Activated CD4-positive, alpha-beta T cell treated with anti-CD3 and anti-CD28 coated beads, Interleukin-2, Interleukin-6, amounts not matched to agents 100 ng/mL and 50 ng/mL, durations not matched to agents 16 hours and 8 hours (primary cell): ENCODE data around the gene NAV3.
"Not testable (repeated sequence)": the region's sequence is repeated elsewhere in the genome, so short reads cannot be mapped to it uniquely, and the experiment has no call there.

Source experiments
- DNase-seq: peaks from one replicate; pipeline ENCODE4 v3.0.0-alpha.2; 2020

Gene NAV3

DNA sequence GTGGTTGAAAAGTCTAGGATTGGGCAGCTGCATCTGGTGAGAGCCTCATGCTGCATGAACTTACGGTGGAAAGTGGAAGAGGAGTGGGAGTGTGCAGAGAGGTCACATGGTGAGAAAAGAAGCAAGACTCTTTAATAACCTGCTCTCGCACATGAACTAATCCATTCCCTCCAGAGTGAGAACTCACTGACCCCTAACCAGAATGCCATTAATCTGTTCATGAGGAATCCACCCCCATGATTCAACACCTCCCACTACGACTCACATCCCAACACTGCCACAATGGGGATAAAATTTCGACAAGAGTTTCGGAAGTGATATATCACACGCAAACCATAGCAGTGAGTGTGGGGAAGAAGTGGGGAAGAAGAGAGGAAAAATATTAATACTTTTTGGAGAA, 377.4 kb downstream of the NAV3 start:
- DNase-seq: no peak

DNA sequence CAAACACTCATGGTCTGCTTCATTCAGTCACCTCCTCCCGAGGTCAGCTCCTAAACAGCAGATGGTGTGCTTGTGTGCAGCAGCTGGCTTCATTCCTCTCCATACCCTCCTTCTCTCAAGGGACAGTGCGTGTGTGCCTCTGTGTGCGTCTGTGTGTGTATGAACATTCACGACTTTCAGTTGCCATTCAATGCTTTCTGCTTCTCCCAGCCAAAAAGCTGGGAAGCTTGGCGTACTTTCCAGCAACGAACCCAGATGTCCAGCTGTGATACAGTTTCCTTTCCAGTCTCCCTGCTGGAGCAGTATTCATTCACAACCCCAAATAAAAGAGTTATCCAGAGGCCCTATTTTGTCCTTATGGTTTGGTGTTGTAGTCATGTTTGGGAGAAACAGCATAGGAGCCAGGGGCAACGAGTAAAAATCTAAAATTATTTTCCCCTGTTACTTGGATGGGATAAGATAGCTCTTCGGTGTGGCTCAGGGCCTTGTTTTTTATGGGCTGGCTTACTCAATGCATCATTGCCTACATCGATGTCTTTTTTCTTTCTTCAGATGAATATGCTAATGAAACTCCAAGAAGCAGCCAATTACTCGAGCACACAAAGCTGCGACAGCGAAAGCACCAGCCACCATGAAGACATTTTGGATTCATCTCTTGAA, 379.3 kb downstream of the NAV3 start:
- DNase-seq: no peak

DNA sequence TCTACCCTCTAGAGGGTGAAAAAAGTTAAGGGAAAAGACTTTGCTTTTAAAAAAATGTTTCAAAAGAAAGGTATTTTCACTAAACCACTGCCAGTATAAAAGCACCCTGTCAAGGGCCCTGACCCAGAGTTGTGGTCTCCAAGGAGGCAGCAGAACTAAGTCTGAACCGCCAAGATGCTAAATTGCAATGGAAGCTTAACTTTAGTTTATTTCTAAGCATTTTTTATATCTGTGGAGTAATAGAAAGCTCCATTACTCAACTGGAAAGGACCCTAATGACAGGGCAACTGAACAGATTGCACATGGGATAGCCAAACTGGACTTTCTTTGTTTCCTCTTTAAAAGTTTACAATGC, 379.8 kb downstream of the NAV3 start:
- DNase-seq: no peak

DNA sequence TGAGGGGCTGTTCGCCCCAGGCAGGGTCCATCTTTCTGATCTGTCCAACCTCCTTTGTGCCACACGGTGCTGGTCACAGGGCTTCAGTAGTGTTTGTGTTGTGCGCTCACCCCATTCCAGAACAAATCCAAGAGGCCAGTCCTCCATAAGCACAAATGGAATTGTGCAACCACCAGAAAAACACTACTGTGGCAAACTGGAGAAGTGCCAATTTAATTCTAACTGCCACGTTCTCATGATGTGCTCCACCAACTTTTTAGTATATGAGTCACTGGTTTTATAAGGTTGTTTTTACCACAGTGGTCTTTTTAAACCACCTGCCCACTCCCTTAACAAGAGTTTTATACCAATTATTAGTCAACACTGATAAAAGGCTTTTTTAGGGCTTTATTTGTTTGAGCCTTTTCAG, 380.2 kb downstream of the NAV3 start:
- DNase-seq: no peak

DNA sequence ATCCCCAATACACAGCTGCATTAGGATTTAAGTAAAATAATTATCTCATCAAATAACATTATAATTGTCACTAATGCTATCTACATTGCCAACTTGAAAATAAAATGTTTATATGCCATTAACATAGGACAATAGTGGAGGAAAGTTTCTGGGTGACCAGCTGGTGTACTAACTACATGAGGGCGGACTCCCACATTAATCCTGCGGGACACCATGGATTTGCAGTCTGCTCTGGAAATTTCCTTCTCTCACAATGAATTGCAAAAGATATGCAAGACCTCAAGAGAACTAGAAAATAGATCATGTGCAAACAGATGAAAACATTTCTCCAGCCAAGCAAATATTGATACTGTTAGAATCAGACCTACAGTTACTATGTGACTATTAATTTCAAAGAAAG, 390.1 kb downstream of the NAV3 start:
- no peak for DNase-seq

DNA sequence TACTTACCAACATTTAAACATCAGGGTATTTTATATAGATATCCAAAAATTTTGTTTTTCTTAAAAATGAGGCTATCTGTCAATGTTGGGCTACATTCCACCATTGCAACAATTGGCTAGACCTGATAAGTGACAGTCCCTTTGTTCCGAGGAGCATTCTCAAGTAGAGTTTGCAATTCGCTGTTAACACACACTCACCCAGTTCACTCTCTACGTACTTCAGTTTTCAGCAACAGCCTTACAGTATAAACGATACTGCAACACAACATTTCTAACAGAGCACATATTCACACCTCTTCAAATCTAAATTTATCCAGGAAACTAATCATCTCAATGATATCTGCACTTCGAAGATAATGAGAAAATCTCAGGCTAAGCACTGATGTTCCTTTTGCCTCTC, 393.5 kb downstream of the NAV3 start:
- DNase-seq: no peak

DNA sequence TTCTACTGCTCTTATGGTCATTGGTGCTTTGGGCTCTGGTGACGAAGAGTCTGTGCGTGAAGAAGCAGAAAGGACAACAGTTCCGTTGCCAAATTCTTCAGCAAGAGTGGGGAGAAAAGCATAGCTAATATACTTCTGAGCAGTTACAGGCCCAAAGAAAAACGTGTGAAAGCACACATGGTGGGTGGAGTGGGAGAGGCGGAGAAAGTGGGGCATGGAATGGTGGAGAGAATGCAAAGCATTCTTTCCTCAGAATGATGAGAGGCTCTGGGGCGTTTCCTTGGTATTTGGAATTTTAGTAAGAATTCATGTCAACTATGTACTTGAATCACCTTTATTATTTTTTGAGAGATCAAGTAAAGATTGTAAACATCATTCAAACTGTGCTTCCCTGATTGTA, 396.1 kb downstream of the NAV3 start:
- DNase-seq: no peak

DNA sequence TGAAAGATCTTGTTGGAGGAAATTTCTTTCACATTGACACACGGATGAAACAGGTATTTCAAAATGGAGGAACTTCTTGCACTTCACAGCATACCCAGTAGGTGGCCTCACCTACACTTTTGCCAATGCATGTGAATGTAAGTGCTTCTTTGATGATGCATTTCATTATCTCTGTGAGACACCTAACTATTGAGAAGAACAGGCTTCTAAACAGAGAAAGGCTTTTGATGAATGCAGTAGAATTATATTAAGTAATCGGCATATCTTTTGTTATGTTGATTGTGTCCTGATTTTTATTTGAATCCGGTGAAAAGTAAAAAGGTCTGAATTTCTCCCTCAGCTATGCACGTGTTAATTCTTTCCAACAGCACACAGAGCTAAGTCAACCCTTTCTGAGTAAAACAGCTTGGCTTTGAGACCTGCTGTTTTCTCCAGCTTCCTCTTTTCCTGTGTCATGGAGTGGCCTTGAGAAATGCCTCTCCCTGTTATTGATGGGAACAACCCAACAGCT, 399.0 kb downstream of the NAV3 start:
- peak; percentile 53 for DNase-seq

DNA sequence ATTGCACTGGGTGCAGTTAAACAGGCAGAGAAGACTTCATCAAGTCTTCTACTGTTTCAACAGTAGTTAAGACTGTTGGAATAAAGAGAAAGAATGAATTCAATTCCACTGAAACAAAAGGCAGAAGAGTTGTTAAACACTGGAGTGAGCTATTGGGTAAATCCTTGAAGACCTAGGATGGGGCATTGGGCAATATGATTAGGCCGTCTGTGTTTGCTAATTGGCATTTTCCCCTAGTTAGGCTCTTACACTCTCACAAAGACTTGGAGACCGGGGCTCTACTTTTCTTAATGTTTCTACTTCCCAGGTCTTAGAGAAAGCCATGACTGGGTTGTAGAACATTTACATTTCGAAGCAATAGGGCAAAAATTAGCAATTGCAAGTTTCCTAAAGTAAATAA, 402.1 kb downstream of the NAV3 start:
- DNase-seq: no peak

DNA sequence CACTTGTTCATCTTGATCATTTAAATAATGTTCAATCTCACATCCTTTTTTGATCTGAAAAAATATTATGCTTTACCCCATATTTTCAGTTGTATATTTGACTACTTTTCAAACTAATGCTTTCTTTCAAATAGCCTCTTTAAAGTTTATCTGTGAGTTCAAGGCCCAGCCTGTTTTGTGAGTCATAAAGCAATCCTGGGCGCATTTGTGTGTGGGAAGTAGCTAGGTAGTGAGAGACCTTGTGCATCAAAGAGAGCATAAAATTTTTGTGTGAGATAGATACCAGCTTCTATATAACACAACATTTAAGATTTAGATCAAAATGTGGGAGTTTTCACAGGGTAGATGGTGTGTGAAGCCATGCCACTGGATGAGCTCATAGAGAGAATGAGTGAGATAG, 405.6 kb downstream of the NAV3 start:
- DNase-seq: no peak

DNA sequence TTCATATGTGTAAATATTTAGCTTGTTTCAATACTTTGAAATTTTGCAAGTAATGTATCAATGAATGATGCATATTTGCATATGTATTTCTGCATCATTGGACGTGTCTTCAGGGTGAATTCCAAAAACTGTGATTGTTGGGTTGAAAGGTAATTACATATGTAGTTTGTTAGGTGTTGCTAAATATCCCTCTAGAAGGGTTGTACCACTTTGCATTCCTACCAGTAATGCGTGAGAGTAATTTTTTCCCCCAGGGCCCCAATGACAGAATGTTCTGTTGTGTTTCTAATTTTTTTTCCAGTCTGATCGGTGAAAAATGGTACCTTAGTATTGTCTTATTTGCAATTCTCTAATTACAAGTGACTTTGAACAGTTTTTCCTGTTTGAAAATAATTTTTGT, 408.9 kb downstream of the NAV3 start:
- no peak for DNase-seq

DNA sequence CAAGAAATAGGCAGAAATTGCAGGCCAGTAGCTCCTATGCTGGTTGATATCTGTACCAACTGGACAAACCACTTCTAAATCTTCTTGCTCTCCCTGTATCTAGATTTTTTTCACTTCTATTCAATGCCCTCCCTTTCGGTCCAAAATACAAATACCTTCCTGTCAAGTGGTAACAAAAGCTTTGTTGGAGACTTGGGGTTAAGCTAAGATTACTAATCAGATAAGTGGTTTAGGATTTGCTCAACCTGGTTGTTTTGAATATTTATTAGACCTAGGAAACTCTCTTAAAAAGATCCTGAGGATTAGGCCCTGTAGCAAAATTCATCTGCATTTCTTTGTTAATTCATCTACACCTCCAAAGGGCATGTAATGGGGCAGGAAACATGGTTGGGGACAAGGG, 410.1 kb downstream of the NAV3 start:
- no peak for DNase-seq

DNA sequence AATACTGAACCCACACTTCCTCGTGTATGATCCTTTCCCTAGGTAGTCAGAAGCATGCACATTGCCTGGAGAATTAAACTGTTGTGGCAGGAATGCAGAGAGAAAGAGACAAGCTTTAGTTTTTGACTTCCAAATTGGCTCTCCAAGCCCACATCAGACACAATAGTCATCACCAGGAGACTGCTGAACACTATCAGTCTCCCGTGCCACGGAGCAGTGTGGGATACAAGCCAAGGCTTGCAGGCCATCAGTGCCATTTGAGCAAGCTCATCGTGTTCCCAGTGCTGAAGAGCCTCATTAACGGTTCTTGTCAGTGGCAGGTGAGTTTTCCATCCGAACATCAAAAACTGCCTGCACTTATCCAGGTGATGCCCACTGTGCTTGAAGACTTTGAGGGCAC, 410.8 kb downstream of the NAV3 start:
- DNase-seq: no peak

DNA sequence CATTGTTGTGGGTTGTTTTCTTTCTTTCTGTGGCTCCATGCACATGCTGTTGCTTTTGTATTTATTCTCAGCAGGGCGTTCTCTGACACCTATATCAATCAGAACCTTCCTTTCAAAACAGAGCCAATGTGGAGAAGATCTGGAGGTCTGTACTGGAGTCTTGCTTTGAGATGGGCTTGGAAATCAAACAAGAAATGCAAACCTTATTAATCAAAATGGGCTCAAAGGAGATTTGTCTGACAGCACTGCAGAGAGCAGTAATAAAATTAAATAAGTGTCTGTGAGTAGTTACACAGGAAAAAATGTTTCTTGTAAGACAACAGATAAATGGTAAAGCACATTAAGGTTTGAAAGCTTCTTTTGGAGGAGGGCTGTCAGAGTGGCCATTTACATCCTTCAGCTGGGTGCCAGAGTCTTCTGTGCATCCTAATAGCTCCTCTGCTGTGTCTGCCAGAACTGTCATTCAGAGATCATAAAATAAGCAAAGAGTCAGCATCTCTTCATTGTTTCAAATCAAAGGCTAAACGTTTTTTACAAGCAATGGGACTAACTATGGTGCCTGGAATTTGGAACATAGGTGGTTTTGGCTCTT, 414.3 kb downstream of the NAV3 start:
- DNase-seq: no peak

DNA sequence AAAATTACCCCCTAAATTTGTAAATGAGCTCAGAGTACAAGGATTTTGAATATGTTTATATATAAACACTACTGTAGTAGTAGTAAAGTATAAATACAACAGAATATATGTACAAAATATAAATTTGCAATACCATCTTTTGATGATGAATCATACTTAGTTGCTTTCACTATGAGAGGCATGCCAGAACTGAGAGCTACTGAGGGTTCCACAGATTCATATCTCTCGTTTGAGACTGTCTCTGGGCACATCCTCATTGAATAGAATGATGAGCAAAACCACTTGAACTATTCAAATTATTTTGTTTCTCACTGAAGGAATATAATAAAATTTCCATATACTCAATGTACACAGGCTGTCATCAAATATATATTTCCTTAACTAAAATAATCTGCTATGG, 417.6 kb downstream of the NAV3 start:
- DNase-seq: peak; percentile 6

DNA sequence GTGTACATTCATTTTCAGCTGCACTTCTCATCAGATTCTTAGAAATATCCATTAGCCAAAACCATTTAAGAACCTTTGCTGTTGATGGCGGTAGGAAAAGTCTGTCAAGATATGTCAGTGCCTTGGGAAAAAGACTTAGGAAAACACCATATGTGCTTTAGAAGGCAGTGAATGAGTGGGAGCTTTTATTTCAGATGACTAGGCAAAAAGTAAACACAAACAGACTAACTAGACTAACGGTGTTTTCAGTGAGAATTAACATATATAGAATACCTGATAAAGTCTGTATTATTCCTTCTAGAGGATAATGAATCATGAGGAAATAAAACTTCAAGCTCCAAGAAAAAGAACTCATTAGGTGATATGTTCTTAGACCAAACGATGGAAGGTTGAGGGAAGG, 418.9 kb downstream of the NAV3 start:
- no peak for DNase-seq

DNA sequence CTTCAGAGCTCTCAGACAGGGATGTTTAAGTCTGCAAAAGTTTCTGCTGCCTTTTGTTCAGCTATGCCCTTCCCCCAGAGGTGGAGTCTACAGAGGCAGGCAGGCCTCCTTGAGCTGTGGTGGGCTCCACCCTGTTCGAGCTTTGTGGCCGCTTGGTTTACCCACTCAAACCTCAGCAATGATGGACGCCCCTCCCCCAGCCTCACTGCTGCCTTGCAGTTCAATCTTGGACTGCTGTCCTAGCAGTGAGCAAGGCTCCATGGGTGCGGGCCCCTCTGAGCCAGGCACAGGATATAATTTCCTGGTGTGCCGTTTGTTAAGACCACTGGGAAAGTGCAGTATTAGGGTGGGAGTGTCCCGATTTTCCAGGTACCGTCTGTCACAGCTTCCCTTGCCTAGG, 427.0 kb downstream of the NAV3 start:
- DNase-seq: not testable (repeated sequence)

DNA sequence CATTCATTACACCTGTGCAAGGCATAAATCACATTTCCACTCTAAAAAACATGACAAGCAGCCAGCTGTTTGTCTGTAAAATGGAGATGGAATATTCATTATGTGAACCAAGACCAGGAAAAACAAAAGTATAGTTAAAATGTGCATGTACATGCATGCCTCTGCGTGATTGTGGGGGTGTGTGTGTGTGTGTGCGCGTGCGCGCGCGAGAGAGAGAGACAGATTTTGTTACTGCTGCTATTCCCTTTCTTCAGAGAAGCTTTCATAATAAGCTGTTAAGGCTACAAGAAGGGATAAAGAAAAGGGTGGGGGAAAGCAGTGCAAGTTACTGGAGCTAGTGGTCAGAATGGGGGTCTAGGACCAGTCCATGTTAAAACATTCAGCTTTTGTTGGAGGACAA, 430.3 kb downstream of the NAV3 start:
- DNase-seq: no peak

DNA sequence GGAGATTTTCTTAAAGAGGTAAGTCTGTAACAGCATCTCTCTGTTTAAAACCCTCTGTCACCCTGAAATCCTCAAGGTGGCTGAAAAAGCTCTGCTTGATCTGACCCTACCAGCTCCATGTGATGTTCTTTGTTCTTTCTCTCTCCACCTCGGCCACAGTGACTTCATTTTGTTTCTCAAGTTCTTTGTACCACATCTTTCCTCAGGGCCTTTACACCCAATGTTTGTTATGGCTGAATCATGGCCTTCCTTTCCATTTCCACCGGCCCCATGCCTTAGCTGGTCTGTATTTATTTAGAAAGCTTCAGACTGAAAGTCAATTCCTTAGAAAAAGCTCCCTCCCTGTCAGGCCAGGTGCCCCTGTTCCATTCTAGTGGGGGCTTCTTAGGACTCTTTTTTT, 431.2 kb downstream of the NAV3 start:
- no peak for DNase-seq
